ENCODE data around the gene TTC39C. TPM values are rescaled to one million over a fixed set of nuclear protein-coding genes. Genes with fewer than 3 reads are reported as not detected.

Gene TTC39C
- total and polyA plus RNA-seq, 10 donors, result 15.4 to 52.3 (median 29.3) TPM

DNA sequence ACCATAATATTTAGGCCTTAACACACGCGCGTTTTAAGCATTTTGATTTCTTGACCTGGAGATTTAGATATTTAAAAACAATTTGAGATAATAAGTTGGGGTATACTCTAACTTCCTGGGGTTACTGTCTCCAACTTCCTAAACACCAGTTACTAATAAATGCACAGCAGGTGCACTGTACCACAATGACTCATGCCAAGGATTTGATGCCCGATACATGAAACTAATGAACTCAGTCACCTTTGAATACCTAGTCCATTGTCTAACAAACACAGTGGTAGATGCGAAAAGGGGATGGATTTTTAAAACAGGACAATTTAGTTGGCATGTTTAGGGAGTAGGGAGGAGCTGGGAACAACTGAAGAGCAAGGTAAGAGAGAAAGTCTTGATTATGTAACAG is 145.5 kb downstream of the TTC39C start:
- Histone ChIP-seq H3K27ac (no peak overlapping the region), H3K27me3 (replicated peaks in 1 of 7) (no peaks in the 10 kb centered on the region), H3K4me3 (no peak overlapping the region), H3K36me3 (peaks cover 0 to 81% (median 2%) of the 10 kb centered on the region in 6 donors), H3K4me1 (no peaks in the 10 kb centered on the region), H3K9me3 (no peaks in the 10 kb centered on the region)
- DNase-seq, result no peak
- TF ChIP-seq CTCF (IDR thresholded peaks at IDR 0.05 in 8 of 11, conservative IDR thresholded peaks at IDR 0.05 in 3 of 11) (no peak), POLR2A (IDR thresholded peaks at IDR 0.05) (no peak), POLR2AphosphoS5 (IDR thresholded peaks at IDR 0.05) (no peak)
- intact Hi-C loops (cut with DNase I; ENCODE audit: low total_unique reads), result no loop called here
- 88 to 96% (median 92%) methylated on average over 5 of the region's 5 CpGs for WGBS, 5 donors

DNA sequence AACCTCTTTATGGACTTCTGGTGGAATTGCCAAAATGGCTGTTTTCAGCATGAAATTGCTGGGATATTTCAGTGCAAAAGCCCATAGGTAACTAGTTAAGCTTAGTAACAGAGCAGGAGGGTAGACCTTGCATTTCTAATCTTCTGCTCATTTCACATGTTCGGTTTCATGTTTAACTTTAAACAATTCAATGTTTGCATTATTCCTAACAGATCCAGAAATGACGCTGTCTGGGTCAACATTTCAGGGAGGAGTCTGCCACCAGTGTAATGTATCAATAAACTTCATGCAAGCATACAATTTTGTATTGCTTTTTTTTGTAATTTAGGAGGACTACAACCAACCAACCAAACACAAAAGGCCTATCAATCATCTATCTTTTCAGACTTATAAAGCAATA is 146.8 kb downstream of the TTC39C start:
- DNase-seq, result no peak
- intact Hi-C loops (cut with DNase I; ENCODE audit: low total_unique reads), result no loop called here
- Histone ChIP-seq H3K4me3 (no peak overlapping the region), H3K36me3 (peaks cover 0 to 85% (median 7%) of the 10 kb centered on the region in 6 donors), H3K27ac (no peak overlapping the region), H3K27me3 (replicated peaks in 1 of 7) (no peaks in the 10 kb centered on the region), H3K4me1 (no peaks in the 10 kb centered on the region), H3K9me3 (no peaks in the 10 kb centered on the region)
- TF ChIP-seq POLR2A (IDR thresholded peaks at IDR 0.05), result no peak
- WGBS, 5 donors, result 93 to 97% (median 95%) methylated on average over 2 of the region's 2 CpGs

DNA sequence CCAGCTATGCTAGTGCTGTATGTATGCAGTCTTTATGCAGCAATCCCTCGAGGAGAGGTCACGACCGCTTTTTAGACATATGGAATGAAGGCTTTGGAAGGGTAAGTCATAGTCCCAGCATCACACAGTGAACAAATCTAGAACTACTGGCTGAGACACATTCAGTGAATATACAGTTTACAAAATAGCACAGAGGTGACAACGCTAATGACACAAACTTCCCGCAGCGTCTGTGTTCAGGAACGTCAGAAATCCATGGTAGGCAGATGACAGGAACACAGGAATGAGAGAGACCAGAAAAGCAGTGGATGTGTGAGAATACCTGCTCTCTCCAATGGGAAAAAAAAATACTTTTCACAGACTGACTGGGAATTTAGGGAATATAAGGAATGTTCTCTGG is 153.9 kb downstream of the TTC39C start:
- Histone ChIP-seq H3K27ac (no peak overlapping the region), H3K4me1 (no peaks in the 10 kb centered on the region), H3K36me3 (peaks cover 0 to 70% (median 11%) of the 10 kb centered on the region in 6 donors), H3K27me3 (replicated peaks in 1 of 7) (no peaks in the 10 kb centered on the region), H3K4me3 (no peak overlapping the region), H3K9me3 (no peaks in the 10 kb centered on the region)
- TF ChIP-seq POLR2AphosphoS5 (IDR thresholded peaks at IDR 0.05) (no peak), POLR2A (IDR thresholded peaks at IDR 0.05) (no peak), CTCF (IDR thresholded peaks at IDR 0.05 in 8 of 11, conservative IDR thresholded peaks at IDR 0.05 in 3 of 11) (no peak)
- no peak for DNase-seq
- intact Hi-C loops (cut with DNase I; ENCODE audit: low total_unique reads), result no loop called here
- 94 to 96% (median 95%) methylated on average over 7 of the region's 7 CpGs for WGBS, 5 donors

DNA sequence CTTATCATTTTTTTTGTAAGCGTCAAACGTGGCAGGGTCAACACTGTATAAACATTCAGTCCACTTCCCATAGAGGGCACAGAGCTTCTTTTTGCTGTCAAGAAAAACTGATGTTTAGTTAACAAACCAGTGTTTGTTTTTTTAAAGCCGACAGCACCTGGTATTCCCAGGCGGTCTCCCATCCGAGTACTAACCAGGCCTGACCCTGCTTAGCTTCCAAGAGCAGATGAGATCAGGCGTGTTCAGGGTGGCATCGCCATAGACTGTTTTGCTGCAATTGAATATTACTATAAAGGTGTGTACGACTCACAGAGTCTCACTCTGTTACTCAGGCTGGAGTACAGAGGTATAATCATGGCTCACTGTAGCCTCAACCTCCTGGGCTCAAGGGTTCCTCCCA is 155.8 kb downstream of the TTC39C start:
- Histone ChIP-seq H3K4me1 (no peaks in the 10 kb centered on the region), H3K36me3 (peaks cover 0 to 54% (median 9%) of the 10 kb centered on the region in 6 donors), H3K27ac (no peak overlapping the region), H3K4me3 (no peak overlapping the region), H3K27me3 (replicated peaks in 1 of 7) (no peaks in the 10 kb centered on the region), H3K9me3 (no peaks in the 10 kb centered on the region)
- DNase-seq, result no peak
- intact Hi-C loops (cut with DNase I; ENCODE audit: low total_unique reads), result no loop called here
- TF ChIP-seq POLR2AphosphoS5 (IDR thresholded peaks at IDR 0.05) (no peak), CTCF (IDR thresholded peaks at IDR 0.05 in 8 of 11, conservative IDR thresholded peaks at IDR 0.05 in 3 of 11) (no peak), POLR2A (IDR thresholded peaks at IDR 0.05) (no peak)
- WGBS, 5 donors, result 84 to 93% (median 92%) methylated on average over 8 of the region's 8 CpGs

DNA sequence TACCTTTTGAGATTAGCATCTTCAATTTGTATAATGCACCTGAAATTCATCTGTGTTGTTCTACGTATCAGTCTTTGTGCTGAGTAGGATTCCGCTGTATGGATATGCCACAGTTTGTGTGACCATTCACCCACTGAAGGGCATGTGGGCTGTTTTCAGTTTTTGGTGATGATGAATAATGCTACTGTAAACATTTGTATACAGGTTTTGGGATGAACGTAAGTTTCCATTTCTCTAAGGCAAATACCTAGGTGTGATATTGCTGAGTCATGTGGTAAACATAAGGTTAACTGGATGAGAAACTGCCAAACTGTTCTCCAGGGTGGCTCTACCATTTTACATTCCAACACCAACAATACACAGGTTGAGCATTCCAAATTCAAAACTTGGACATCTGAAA is 159.4 kb downstream of the TTC39C start:
- intact Hi-C loops (cut with DNase I; ENCODE audit: low total_unique reads), result no loop called here
- Histone ChIP-seq H3K4me3 (no peak overlapping the region), H3K27ac (no peak overlapping the region), H3K36me3 (peaks cover 0 to 19% (median 0%) of the 10 kb centered on the region in 6 donors), H3K27me3 (replicated peaks in 1 of 7) (no peaks in the 10 kb centered on the region), H3K4me1 (peaks cover 0 to 16% (median 10%) of the 10 kb centered on the region in 6 donors), H3K9me3 (no peaks in the 10 kb centered on the region)
- WGBS, 5 donors, result 75 to 90% (median 83%) methylated on average over 3 of the region's 3 CpGs
- TF ChIP-seq POLR2A (IDR thresholded peaks at IDR 0.05) (no peak), POLR2AphosphoS5 (IDR thresholded peaks at IDR 0.05) (no peak)
- no peak for DNase-seq
